Endothelial cell of umbilical vein (primary cell): ENCODE measurements around the gene RANGAP1. TPM values are rescaled to one million over a fixed set of nuclear protein-coding genes. Genes with fewer than 3 reads are reported as not detected.

Experiments used
- BruUV-seq: library from RNA; stranded (reverse); fragments of 400-500 nt; replicated peaks from 2 replicates; lab custom pipeline; 2021; lab: Mats Ljungman, UMichigan
- CTCF ChIA-PET: fragments of 300-600, 350-600 bp; sonication (Branson Sonifier 250); formaldehyde crosslinking; loops from one replicate; lab custom pipeline; 2021; ENCODE audit warnings: antibody characterized with exemption, inconsistent platforms; lab: Charles Lee
- POLR2A ChIA-PET: fragments of 300-600, 350-600 bp; sonication (Branson Sonifier 250); formaldehyde crosslinking; loops from one replicate; lab custom pipeline; 2021; ENCODE audit warnings: antibody characterized with exemption, inconsistent platforms; lab: Charles Lee
- DNase-seq: peaks from one replicate; pipeline ENCODE4 v3.0.0-alpha.2; 2011; ENCODE audit warnings: low read depth, low spot score
- FAIRE-seq: peaks from 2 replicates; lab custom pipeline; 2011; peaks lifted over from hg19 to GRCh38; lab: Jason Lieb, UNC
- H2AFZ ChIP-seq: 2 replicates; pipeline ENCODE4 v1.6.0; 2012; ENCODE audit warnings: low read depth, low read length, control low read depth, inconsistent platforms
- H3K27ac ChIP-seq: 2 replicates; pipeline ENCODE4 v1.5.1; 2011; ENCODE audit warnings: low read depth, mild to moderate bottlenecking, control low read depth, low read length, moderate library complexity; ENCODE audit not compliant: insufficient read depth
- H3K27me3 ChIP-seq, 2 experiments: 2 replicates each; pipeline versions ENCODE4 v1.6.0 to v1.6.1; 2011; ENCODE audit warnings: low read length in 2 of 2, mixed read lengths in 1 of 2; ENCODE audit not compliant: control insufficient read depth in 2 of 2, insufficient read depth in 2 of 2
- H3K36me3 ChIP-seq, 2 experiments: 2 replicates in 1 of 2; 3 replicates in 1 of 2; pipeline ENCODE4 v1.5.1; 2011; ENCODE audit warnings: low read length in 2 of 2, mild to moderate bottlenecking in 1 of 2, moderate library complexity in 1 of 2; ENCODE audit not compliant: control insufficient read depth in 2 of 2, insufficient read depth in 2 of 2; ENCODE audit errors: extremely low read depth in 1 of 2
- H3K4me1 ChIP-seq: 3 replicates; pipeline ENCODE4 v1.5.1; 2011; ENCODE audit warnings: mild to moderate bottlenecking, low read length; ENCODE audit not compliant: control insufficient read depth, insufficient read depth; ENCODE audit errors: extremely low read depth
- H3K4me2 ChIP-seq: 2 replicates; pipeline ENCODE4 v1.6.1; 2011; ENCODE audit warnings: low read length, control low read depth, mixed read lengths; ENCODE audit not compliant: insufficient read depth
- H3K4me3 ChIP-seq, 3 experiments: fragments of 200-600 bp in 1 of 3; sonication (generic), shearing (Covaris generic) in 1 of 3; replicated peaks in 1 of 3; 2 replicates each; pipeline ENCODE4 v1.5.1; 2011 to 2016; ENCODE audit warnings: control low read depth in 3 of 3, low read length in 3 of 3, mild to moderate bottlenecking in 2 of 3, inconsistent platforms in 1 of 3, low read depth in 1 of 3, moderate library complexity in 1 of 3; ENCODE audit not compliant: insufficient read depth in 1 of 3
- H3K79me2 ChIP-seq: 2 replicates; pipeline ENCODE4 v1.6.0; 2012; ENCODE audit warnings: low read length, inconsistent platforms; ENCODE audit not compliant: control insufficient read depth, insufficient read depth
- H3K9ac ChIP-seq: replicated peaks from 2 replicates; pipeline ENCODE3; 2011; ENCODE audit warnings: low read length, control low read depth; ENCODE audit not compliant: insufficient read depth; ENCODE audit errors: extremely low read depth
- H3K9me1 ChIP-seq: replicated peaks from 3 replicates; pipeline ENCODE4 v1.6.0; 2011; ENCODE audit warnings: mild to moderate bottlenecking, low read length; ENCODE audit not compliant: control insufficient read depth, insufficient read depth; ENCODE audit errors: extremely low read depth
- H3K9me3 ChIP-seq: replicated peaks from 2 replicates; pipeline ENCODE4 v1.5.1; 2012; ENCODE audit warnings: low read length, inconsistent platforms; ENCODE audit not compliant: control insufficient read depth, insufficient read depth
- H4K20me1 ChIP-seq: replicated peaks from 2 replicates; pipeline ENCODE3; 2011; ENCODE audit warnings: mild to moderate bottlenecking, low read length; ENCODE audit not compliant: control insufficient read depth, insufficient read depth; ENCODE audit errors: extremely low read depth
- CTCF ChIP-seq, 2 donors: IDR thresholded peaks; 1 replicate in 1 of 2; 2 replicates in 1 of 2; pipeline ENCODE4 v1.5.1; 2011; ENCODE audit warnings: low read length in 2 of 2, mild to moderate bottlenecking in 2 of 2, moderate library complexity in 2 of 2, control low read depth in 1 of 2, inconsistent platforms in 1 of 2, low read depth in 1 of 2; ENCODE audit not compliant: insufficient read depth in 1 of 2; ENCODE audit errors: extremely low read depth in 1 of 2
- GATA2 ChIP-seq: IDR thresholded peaks from 2 replicates; pipeline ENCODE4 v1.7.0; 2011; ENCODE audit warnings: low read depth, mild to moderate bottlenecking, moderate library complexity, mixed read lengths, low read length; ENCODE audit not compliant: insufficient read length, insufficient read depth
- JUN ChIP-seq: IDR thresholded peaks from 2 replicates; pipeline ENCODE4 v1.6.1; 2011; ENCODE audit warnings: borderline replicate concordance, low read depth; ENCODE audit not compliant: insufficient read length, insufficient read depth
- MAX ChIP-seq: IDR thresholded peaks from 2 replicates; pipeline ENCODE4 v1.6.1; 2011; ENCODE audit not compliant: insufficient read depth, insufficient read length
- MYC ChIP-seq: IDR thresholded peaks from one replicate; pipeline ENCODE4 v1.6.1; 2011; ENCODE audit warnings: mild to moderate bottlenecking, low read depth, low read length
- POLR2A ChIP-seq: IDR thresholded peaks from 2 replicates; pipeline ENCODE4 v1.6.1; 2012; ENCODE audit warnings: low read depth, mild to moderate bottlenecking, control low read depth, low read length
- POLR2AphosphoS5 ChIP-seq: IDR thresholded peaks from 2 replicates; pipeline ENCODE4 v1.6.1; 2012; ENCODE audit warnings: low read depth, mild to moderate bottlenecking, control low read depth, low read length, moderate library complexity; ENCODE audit not compliant: insufficient read depth
- dilution Hi-C: fragments of 300-500 bp; cut with MboI; formaldehyde crosslinking; loops from one replicate; pipeline ENCODE4 v1.15.0; 2019; ENCODE audit warnings: low sequenced_read_pairs; ENCODE audit not compliant: extremely low pct_ligation_motif_present
- intact Hi-C: fragments of 100-400 bp; cut with micrococcal nuclease; formaldehyde crosslinking; loops from one replicate; pipeline ENCODE4 v1.10.0; 2022
- polyA plus RNA-seq, 4 experiments: library from polyadenylated mRNA; depleted of rRNA in 3 of 4; stranded (reverse) in 3 of 4; unstranded in 1 of 4; fragments of >200 nt; gene quantifications; 2 replicates each; pipeline versions ENCODE4 v1.2.1 to v1.2.3, GENCODE V29; 2011 to 2012; ENCODE audit warnings: missing spikeins in 1 of 4
- total RNA-seq: library from RNA; stranded (reverse); gene quantifications from 2 replicates; pipeline ENCODE4 v1.2.3, GENCODE V29; 2021

Gene RANGAP1
- total and polyA plus RNA-seq, 2 donors (not counting 3 experiments of a cell fraction or from before 2014, with no cell fraction given) = 169 to 182 TPM

GRCh38 chr22:41245917-41246499 is 40.0 kb downstream of the RANGAP1 start:
- no peaks in the 10 kb centered on the region for H3K27me3 ChIP-seq
- no peak overlapping the region for H3K27ac ChIP-seq
- FAIRE-seq (no peak), DNase-seq (no peak)
- intact Hi-C loops = no loop called here
- ChIA-PET POLR2A (no interaction called here), CTCF (interaction anchor here (1.2 to 1.5 kb wide), 2 partner anchors 12 to 323 kb away, joined by 3 to 6 read pairs; no protein-coding TSS in a partner anchor)
- dilution Hi-C loops = no loop called here
- H3K36me3 ChIP-seq = peaks cover 13 to 52% of the 10 kb centered on the region in 2 experiments
- no peaks in the 10 kb centered on the region for H3K9me1 ChIP-seq
- H3K4me3 ChIP-seq = no peak overlapping the region
- no peaks in the 10 kb centered on the region for H3K4me1 ChIP-seq
- H3K9me3 ChIP-seq = no peaks in the 10 kb centered on the region
- TSS peak; percentile 50 for BruUV-seq
- no peak overlapping the region for H3K4me2 ChIP-seq
- H2AFZ ChIP-seq = no peak overlapping the region
- H4K20me1 ChIP-seq = no peaks in the 10 kb centered on the region
- no peaks in the 10 kb centered on the region for H3K79me2 ChIP-seq
- no peak overlapping the region for H3K9ac ChIP-seq
- TF ChIP-seq MYC (no peak), CTCF (IDR thresholded peaks at IDR 0.05; ENCODE audit: extremely low read depth in 1 of 2, insufficient read depth in 1 of 2, low read depth in 1 of 2, low read length in 2 of 2) (peak in 1 of 2 donors; percentile 11), POLR2A (peak; percentile 13), MAX (no peak), JUN (no peak), GATA2 (no peak), POLR2AphosphoS5 (no peak)
